ENCODE measurements around the gene C1QB. TPM values are rescaled to one million over a fixed set of nuclear protein-coding genes. Genes with fewer than 3 reads are reported as not detected.
"Not testable (repeated sequence)": the region's sequence is repeated elsewhere in the genome, so short reads cannot be mapped to it uniquely, and the experiment has no call there.

The C1QB gene
- total RNA-seq, 4 donors from 2014 or later, result 14.5 to 71.5 (median 33.0) TPM

DNA sequence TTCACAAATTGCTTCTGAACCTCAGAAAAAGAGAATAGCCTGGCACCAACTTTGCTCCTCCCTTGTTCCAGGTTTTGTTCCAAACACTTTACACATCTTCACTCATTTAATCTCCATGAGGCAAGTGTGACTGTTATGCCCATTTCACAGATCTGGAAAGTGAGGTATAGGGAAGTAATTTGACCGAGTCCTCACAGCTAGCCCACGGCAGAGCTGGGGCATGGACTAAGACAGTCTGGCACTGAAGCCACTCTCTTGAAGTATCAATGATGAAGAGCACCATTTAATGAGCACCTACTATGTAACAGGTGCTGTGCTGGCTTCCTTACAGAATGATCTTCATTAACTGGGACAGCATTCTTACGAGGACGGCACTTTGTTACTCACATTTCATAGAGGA is 19.0 kb downstream of the C1QB start:
- Histone ChIP-seq H3K4me1 (no peaks in the 10 kb centered on the region), H3K4me3 (no peak overlapping the region), H3K36me3 (no peaks in the 10 kb centered on the region), H3K27me3 (peaks cover 55% of the 10 kb centered on the region), H3K27ac (no peak overlapping the region), H3K9me3 (no peaks in the 10 kb centered on the region)
- 86% methylated on average over 4 of the region's 4 CpGs for WGBS
- TF ChIP-seq EP300 (IDR thresholded peaks at IDR 0.05) (no peak), POLR2AphosphoS5 (IDR thresholded peaks at IDR 0.05) (no peak), POLR2A (IDR thresholded peaks at IDR 0.05) (no peak)
- TF ChIP-seq, protein P1, sequence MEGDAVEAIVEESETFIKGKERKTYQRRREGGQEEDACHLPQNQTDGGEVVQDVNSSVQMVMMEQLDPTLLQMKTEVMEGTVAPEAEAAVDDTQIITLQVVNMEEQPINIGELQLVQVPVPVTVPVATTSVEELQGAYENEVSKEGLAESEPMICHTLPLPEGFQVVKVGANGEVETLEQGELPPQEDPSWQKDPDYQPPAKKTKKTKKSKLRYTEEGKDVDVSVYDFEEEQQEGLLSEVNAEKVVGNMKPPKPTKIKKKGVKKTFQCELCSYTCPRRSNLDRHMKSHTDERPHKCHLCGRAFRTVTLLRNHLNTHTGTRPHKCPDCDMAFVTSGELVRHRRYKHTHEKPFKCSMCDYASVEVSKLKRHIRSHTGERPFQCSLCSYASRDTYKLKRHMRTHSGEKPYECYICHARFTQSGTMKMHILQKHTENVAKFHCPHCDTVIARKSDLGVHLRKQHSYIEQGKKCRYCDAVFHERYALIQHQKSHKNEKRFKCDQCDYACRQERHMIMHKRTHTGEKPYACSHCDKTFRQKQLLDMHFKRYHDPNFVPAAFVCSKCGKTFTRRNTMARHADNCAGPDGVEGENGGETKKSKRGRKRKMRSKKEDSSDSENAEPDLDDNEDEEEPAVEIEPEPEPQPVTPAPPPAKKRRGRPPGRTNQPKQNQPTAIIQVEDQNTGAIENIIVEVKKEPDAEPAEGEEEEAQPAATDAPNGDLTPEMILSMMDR (IDR thresholded peaks at IDR 0.05), result no peak
- DNase-seq (ENCODE audit: low spot score in 2 of 2), result no peak

DNA sequence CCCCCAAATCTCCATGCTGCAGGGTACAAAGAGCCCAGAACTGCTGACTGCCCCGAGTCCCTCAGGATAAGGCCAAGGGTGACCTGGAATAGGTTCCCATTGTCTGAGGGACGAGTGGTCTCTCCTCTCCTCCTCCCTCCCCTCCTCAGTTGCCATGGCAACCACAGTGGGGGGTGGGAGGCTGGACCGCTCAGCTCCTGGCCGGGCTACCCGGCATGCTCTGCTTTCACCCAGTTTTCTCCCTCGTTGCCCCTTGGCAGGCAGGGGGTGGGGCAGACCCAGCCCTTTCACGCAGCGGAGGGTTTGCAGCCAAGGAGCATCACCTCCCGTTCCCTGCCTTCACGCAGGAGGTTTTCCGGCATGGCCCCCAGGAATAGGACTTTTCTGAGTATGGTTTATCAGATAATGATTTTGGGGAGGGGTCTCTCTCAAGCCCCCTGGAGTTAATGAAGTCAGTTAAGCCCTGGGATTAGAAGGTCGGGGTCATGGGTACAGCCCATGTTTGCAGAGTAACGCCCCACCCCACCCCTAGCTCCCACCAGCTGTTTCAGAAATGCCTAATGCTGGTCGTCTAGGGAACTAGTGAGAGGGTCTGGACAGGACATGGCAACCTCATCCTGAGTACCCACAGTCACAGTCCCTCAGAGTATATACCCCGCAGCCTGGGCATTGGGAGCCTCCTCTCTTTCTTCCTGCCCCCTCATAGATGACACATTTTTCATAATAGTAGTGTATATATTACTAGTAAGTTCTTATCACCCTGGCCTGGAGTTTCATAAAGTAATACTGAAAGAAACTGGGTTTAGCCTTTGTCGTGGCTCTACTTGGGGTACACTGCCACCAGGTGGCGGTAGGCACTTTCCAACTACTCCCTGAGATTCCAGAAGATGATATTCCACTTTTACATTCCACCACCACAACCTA is 20.7 kb downstream of the C1QB start:
- Histone ChIP-seq H3K9me3 (no peaks in the 10 kb centered on the region), H3K27ac (no peak overlapping the region), H3K4me1 (no peaks in the 10 kb centered on the region), H3K36me3 (no peaks in the 10 kb centered on the region), H3K4me3 (no peak overlapping the region), H3K27me3 (peaks cover 57% of the 10 kb centered on the region)
- 24% methylated on average over 17 of the region's 17 CpGs for WGBS
- DNase-seq (ENCODE audit: low spot score in 2 of 2), result no peak
- TF ChIP-seq, protein P1 (IDR thresholded peaks at IDR 0.05), result peak in 1 of 2 donors; percentile 49
- no peak for TF ChIP-seq POLR2AphosphoS5 (IDR thresholded peaks at IDR 0.05)

DNA sequence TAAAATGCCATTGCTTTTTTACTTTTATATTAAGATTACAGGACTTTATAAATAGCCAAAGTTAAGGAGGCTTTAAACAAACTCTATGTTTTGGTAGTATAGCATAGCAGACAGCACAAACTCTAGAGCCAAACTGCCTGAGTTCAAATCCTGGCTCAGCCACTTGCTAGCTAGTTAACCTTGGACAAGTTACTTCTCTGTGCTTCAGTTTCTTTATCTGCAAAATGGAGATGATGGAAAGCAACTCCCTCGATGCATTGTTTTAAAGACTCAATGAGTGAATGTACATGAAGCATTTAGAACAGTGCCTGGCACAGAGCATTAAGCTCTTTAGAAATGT is 21.3 kb downstream of the C1QB start:
- H3K4me1 ChIP-seq, result no peaks in the 10 kb centered on the region
- no peak for DNase-seq (ENCODE audit: low spot score in 2 of 2)
- H3K27me3 ChIP-seq, result peaks cover 57% of the 10 kb centered on the region
- TF ChIP-seq EP300 (IDR thresholded peaks at IDR 0.05) (no peak), POLR2AphosphoS5 (IDR thresholded peaks at IDR 0.05) (no peak), POLR2A (IDR thresholded peaks at IDR 0.05) (no peak)
- TF ChIP-seq, protein P1 (IDR thresholded peaks at IDR 0.05), result no peak
- H3K4me3 ChIP-seq, result no peak overlapping the region
- H3K9me3 ChIP-seq, result no peaks in the 10 kb centered on the region
- no peaks in the 10 kb centered on the region for H3K36me3 ChIP-seq
- H3K27ac ChIP-seq, result no peak overlapping the region
- WGBS, result 60% methylated on average over 1 of the region's 1 CpG

DNA sequence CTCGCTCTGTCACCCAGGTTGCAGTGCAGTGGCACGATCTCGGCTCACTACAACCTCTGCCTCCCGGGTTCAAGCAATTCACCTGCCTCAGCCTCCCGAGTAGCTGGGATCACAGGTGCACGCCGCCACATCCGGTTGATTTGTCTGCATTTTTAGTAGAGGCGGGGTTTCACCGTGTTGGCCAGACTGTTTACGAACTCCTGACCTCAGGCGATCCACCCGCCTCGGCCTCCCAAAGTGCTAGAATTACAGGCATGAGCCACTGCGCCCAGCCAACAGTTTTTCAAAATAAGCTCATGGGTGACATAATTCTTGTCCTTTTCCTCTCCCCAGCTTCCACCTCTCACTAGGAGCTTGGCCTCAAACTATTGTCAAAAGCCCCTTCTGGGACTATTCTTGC is 23.1 kb downstream of the C1QB start:
- H3K9me3 ChIP-seq; H3K4me3 ChIP-seq; DNase-seq (ENCODE audit: low spot score in 2 of 2); H3K36me3 ChIP-seq; H3K27ac ChIP-seq; H3K4me1 ChIP-seq: not testable (repeated sequence)
- H3K27me3 ChIP-seq, result peaks cover 46% of the 10 kb centered on the region
- WGBS, result 92% methylated on average over 15 of the region's 15 CpGs

DNA sequence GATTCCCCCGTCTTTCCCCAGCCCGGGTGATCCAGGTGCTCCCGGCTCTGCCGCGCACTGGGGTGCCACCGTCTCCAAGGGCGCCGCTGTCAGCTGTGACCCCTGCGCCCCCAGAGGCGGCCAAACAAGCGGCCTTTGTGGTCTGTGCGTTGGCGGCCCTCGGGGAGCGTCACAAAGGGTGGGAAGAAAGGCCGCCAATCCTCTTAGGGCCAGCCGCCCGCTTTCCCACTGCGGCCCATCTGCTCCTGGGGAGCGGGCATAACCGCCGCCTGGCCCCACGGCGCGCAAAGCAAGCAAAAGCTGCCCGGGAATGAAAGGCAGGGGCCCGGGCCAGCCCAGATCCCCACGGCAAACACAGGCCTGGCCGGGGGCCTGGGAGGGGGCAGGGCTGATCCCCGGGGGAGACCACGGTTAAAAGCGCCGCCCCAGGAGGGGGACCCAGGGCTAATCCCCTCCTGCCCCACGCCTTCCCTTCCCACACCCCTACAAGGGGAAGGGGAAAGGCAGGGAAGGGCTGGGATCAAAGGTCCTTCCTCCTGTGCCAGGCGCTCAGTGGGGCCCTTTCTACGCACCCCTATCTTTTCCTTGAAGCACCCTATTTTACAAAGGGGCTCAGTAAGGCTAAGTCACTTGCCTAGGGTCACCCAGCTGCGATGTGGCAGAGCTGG is 24.0 kb downstream of the C1QB start:
- Histone ChIP-seq H3K36me3 (no peaks in the 10 kb centered on the region), H3K9me3 (no peaks in the 10 kb centered on the region), H3K4me1 (no peaks in the 10 kb centered on the region), H3K27me3 (peaks cover 40% of the 10 kb centered on the region), H3K4me3 (no peak overlapping the region), H3K27ac (no peak overlapping the region)
- DNase-seq (ENCODE audit: low spot score in 2 of 2), result no peak
- TF ChIP-seq, protein P1 (IDR thresholded peaks at IDR 0.05), result no peak
- TF ChIP-seq POLR2AphosphoS5 (IDR thresholded peaks at IDR 0.05), result no peak
- TF ChIP-seq EP300 (IDR thresholded peaks at IDR 0.05), result no peak
- TF ChIP-seq POLR2A (IDR thresholded peaks at IDR 0.05), result no peak
- WGBS, result 85% methylated on average over 17 of the region's 37 CpGs
